ENCODE results near the gene LRRC2. TPM values are rescaled to one million over a fixed set of nuclear protein-coding genes. Genes with fewer than 3 reads are reported as not detected.
"Not testable (repeated sequence)": the region's sequence is repeated elsewhere in the genome, so short reads cannot be mapped to it uniquely, and the experiment has no call there.

LRRC2 gene
- total and polyA plus RNA-seq, 8 donors: 1.0 to 4.6 (median 1.8) TPM; not detected in 1

GRCh38 chr3:46533091-46533490 is 33.0 kb downstream of the LRRC2 start:
- no peak overlapping the region for H3K4me3 ChIP-seq
- DNase-seq: no peak
- no peaks in the 10 kb centered on the region for H3K9me3 ChIP-seq
- H3K36me3 ChIP-seq: peaks cover 0 to 12% (median 1%) of the 10 kb centered on the region in 4 donors
- intact Hi-C loops (cut with DNase I; ENCODE audit: low total_unique reads): no loop called here
- H3K4me1 ChIP-seq: peaks cover 0 to 2% (median 0%) of the 10 kb centered on the region in 4 donors
- WGBS, 5 donors: 86 to 89% (median 88%) methylated on average over 3 of the region's 3 CpGs
- no peaks in the 10 kb centered on the region for H3K27me3 ChIP-seq
- H3K27ac ChIP-seq: no peak overlapping the region
- TF ChIP-seq POLR2AphosphoS5 (IDR thresholded peaks at IDR 0.05) (no peak), EP300 (IDR thresholded peaks at IDR 0.05) (no peak), CTCF (IDR thresholded peaks at IDR 0.05) (no peak), POLR2A (IDR thresholded peaks at IDR 0.05) (no peak)

DNA sequence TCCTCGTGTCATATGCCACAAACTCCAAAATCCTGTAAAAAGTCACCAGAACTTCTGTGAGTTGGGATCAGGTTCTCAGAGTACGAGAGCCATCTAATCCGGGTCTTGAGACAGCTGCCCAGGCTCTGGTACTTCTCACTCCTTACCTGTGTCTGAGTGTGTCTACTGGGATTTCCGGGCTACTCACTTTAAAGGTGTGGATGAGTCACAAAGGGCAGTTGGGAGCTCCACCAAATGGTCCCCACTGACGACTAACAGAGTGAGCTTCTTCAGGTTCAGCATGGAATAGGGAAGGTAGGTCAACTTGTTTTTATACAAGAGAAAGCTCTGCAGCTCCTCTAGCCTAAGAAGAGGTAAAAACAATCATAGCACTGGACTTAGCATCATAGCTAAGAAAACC is 38.9 kb downstream of the LRRC2 start:
- no peak for TF ChIP-seq POLR2AphosphoS5 (IDR thresholded peaks at IDR 0.05)
- no peak for TF ChIP-seq POLR2A (IDR thresholded peaks at IDR 0.05)
- no peak for TF ChIP-seq EP300 (IDR thresholded peaks at IDR 0.05)
- TF ChIP-seq CTCF (IDR thresholded peaks at IDR 0.05): no peak
- intact Hi-C loops (cut with DNase I; ENCODE audit: low total_unique reads): no loop called here
- H3K36me3 ChIP-seq: peaks cover 0 to 23% (median 1%) of the 10 kb centered on the region in 4 donors
- H3K4me1 ChIP-seq: no peaks in the 10 kb centered on the region
- H3K4me3 ChIP-seq: no peak overlapping the region
- no peaks in the 10 kb centered on the region for H3K9me3 ChIP-seq
- no peaks in the 10 kb centered on the region for H3K27me3 ChIP-seq
- H3K27ac ChIP-seq: no peak overlapping the region
- 87 to 94% (median 90%) methylated on average over 5 of the region's 5 CpGs for WGBS, 5 donors
- DNase-seq: no peak

- H3K4me1 ChIP-seq: no peaks in the 10 kb centered on the region
- no peak for TF ChIP-seq EP300 (IDR thresholded peaks at IDR 0.05)
- no peak for TF ChIP-seq POLR2A (IDR thresholded peaks at IDR 0.05)
- TF ChIP-seq CTCF (IDR thresholded peaks at IDR 0.05): no peak
- no peak for TF ChIP-seq POLR2AphosphoS5 (IDR thresholded peaks at IDR 0.05)
- H3K4me3 ChIP-seq: no peak overlapping the region
- WGBS, 5 donors: 89 to 99% (median 93%) methylated on average over 3 of the region's 3 CpGs
- H3K9me3 ChIP-seq: no peaks in the 10 kb centered on the region
- DNase-seq: no peak
- H3K27me3 ChIP-seq: no peaks in the 10 kb centered on the region
- H3K36me3 ChIP-seq: peaks cover 0 to 24% (median 0%) of the 10 kb centered on the region in 4 donors
- intact Hi-C loops (cut with DNase I; ENCODE audit: low total_unique reads): no loop called here
- H3K27ac ChIP-seq: no peak overlapping the region
These were observed 41.3 kb downstream of the LRRC2 start for GRCh38 chr3:46524832-46525231.

- H3K27me3 ChIP-seq: no peaks in the 10 kb centered on the region
- no peak for DNase-seq
- WGBS, 5 donors: 67 to 82% (median 72%) methylated on average over 3 of the region's 3 CpGs
- intact Hi-C loops (cut with DNase I; ENCODE audit: low total_unique reads): no loop called here
- H3K36me3 ChIP-seq: peaks cover 0 to 24% (median 0%) of the 10 kb centered on the region in 4 donors
- H3K4me1 ChIP-seq: no peaks in the 10 kb centered on the region
- H3K27ac ChIP-seq: no peak overlapping the region
- H3K4me3 ChIP-seq: no peak overlapping the region
- no peaks in the 10 kb centered on the region for H3K9me3 ChIP-seq
- no peak for TF ChIP-seq EP300 (IDR thresholded peaks at IDR 0.05)
- no peak for TF ChIP-seq POLR2AphosphoS5 (IDR thresholded peaks at IDR 0.05)
- TF ChIP-seq POLR2A (IDR thresholded peaks at IDR 0.05): no peak
These were observed 42.1 kb downstream of the LRRC2 start for GRCh38 chr3:46524008-46524407.

DNA sequence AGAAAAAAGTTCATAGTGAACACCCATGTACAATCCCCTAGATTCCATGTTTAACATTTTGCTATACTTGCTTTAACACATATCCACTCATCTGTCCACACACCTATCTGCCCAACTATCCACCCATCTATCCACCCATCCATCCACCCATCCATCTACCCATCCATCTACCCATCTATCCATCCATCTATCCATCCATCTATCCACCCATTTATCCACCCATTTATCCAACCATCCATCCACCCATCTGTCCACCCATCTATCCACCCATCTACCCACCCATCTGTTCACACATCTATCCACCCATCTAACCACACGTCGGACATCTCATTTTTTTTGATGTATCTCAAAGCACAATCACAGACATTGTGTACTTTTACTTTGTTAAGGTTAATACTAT is 42.5 kb downstream of the LRRC2 start:
- DNase-seq: no peak
- TF ChIP-seq CTCF (IDR thresholded peaks at IDR 0.05): no peak
- no peak for TF ChIP-seq EP300 (IDR thresholded peaks at IDR 0.05)
- no peak for TF ChIP-seq POLR2AphosphoS5 (IDR thresholded peaks at IDR 0.05)
- TF ChIP-seq POLR2A (IDR thresholded peaks at IDR 0.05): no peak
- no peaks in the 10 kb centered on the region for H3K27me3 ChIP-seq
- WGBS, 5 donors: 74 to 89% (median 83%) methylated on average over 2 of the region's 2 CpGs
- no peak overlapping the region for H3K4me3 ChIP-seq
- no peaks in the 10 kb centered on the region for H3K4me1 ChIP-seq
- H3K9me3 ChIP-seq: no peaks in the 10 kb centered on the region
- intact Hi-C loops (cut with DNase I; ENCODE audit: low total_unique reads): no loop called here
- no peak overlapping the region for H3K27ac ChIP-seq
- peaks cover 0 to 24% (median 0%) of the 10 kb centered on the region in 4 donors for H3K36me3 ChIP-seq

- H3K27me3 ChIP-seq; intact Hi-C loops (cut with DNase I; ENCODE audit: low total_unique reads); H3K4me1 ChIP-seq; H3K4me3 ChIP-seq; H3K27ac ChIP-seq; DNase-seq; H3K9me3 ChIP-seq: not testable (repeated sequence)
- WGBS, 5 donors: 79 to 92% (median 85%) methylated on average over 4 of the region's 4 CpGs
- peaks cover 0 to 23% (median 0%) of the 10 kb centered on the region in 4 donors for H3K36me3 ChIP-seq
These were observed 43.9 kb downstream of the LRRC2 start for GRCh38 chr3:46522201-46522600.
